Measurements from ENCODE around the gene ADRM1. TPM values are rescaled to one million over a fixed set of nuclear protein-coding genes. Genes with fewer than 3 reads are reported as not detected.

ADRM1 gene
- total RNA-seq, 1 donor from 2014 or later: 97.9 TPM

DNA sequence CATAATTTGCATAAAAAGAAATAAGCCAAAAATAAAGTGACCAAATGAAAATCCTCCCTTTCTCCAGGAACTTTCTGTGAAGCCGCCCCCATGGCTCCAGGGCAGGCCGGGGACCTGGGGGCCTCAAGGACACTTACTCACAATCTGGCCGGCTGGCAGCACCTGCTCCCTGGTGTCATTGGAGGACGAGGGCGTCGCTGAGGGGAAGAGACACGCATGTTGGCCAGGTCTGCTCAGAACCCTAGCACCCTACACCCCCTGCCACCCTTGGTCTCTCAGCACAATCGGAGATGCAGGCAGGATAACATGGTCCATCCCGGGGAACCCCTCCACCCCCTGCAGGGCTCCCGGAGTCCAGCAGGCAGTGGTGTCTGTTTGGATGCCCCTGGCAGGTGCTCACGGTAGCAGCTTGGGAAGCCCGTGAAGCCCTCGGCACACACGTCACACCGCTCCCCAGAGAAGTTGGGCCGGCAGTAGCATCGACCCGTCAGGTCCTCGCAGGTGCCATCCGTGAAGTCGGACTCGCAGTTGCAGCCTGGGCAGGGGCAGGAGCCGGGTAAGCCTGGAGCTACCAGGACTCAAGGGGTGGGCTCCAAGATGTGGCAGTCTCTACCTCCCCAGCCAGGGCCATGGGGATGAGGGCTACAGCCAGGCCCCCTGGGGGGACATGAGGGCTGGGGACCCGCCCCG is 43.0 kb downstream of the ADRM1 start:
- TF ChIP-seq, protein P1, sequence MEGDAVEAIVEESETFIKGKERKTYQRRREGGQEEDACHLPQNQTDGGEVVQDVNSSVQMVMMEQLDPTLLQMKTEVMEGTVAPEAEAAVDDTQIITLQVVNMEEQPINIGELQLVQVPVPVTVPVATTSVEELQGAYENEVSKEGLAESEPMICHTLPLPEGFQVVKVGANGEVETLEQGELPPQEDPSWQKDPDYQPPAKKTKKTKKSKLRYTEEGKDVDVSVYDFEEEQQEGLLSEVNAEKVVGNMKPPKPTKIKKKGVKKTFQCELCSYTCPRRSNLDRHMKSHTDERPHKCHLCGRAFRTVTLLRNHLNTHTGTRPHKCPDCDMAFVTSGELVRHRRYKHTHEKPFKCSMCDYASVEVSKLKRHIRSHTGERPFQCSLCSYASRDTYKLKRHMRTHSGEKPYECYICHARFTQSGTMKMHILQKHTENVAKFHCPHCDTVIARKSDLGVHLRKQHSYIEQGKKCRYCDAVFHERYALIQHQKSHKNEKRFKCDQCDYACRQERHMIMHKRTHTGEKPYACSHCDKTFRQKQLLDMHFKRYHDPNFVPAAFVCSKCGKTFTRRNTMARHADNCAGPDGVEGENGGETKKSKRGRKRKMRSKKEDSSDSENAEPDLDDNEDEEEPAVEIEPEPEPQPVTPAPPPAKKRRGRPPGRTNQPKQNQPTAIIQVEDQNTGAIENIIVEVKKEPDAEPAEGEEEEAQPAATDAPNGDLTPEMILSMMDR (IDR thresholded peaks at IDR 0.05): no peak
- POLR2A ChIA-PET: interaction anchor here (0.7 kb wide), 1 partner anchor 9 kb away, joined by 3 read pairs; no protein-coding TSS in a partner anchor
- Mint-ChIP-seq H3K27me3 (no peaks in the 10 kb centered on the region), H3K4me1 (peaks cover 2% of the 10 kb centered on the region), H3K27ac (no peak overlapping the region), H3K9me3 (peaks cover 5% of the 10 kb centered on the region), H3K36me3 (ENCODE audit: low read depth) (peaks cover 3% of the 10 kb centered on the region), H3K4me3 (no peak overlapping the region)
- DNase-seq (no peak), ATAC-seq (ENCODE audit: low read depth) (no peak)
- CTCF ChIA-PET: no interaction called here
- intact Hi-C loops (cut with micrococcal nuclease): no loop called here

DNA sequence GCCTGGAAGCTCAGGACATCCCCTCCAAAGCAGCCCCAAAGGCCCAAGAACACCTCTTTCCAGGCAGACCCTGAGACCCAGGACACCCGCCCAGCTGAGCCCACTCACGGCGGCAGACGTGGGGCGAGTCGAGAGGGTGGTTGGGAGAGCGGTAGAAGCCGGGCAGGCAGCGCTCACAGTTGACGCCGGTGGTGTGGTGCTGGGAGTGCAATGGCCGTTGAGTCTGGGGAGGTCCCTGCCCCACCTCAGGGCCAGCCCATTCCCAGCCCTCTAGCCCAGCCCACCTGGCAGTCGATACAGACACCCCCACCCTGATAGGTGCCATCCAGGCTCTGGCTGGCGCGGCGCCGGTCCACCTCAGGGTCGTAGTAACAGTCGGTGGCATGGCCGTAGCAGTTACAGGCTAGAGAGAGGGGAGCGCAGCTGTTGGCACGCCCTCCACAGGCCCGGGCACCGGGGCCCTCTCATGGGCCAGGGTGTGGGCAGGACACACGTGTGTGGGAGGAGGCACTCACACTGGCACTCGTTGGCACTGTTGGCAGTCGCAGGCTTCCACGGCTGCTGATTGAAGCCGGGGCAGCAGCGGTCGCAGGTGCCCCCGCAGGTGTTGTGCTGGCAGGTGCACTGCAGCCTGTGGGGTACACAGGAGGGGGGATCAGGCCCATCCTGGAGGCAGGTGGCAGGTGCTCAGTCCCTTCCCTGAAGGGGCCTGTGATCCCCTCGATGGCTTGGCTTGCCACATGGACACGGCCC is 43.8 kb downstream of the ADRM1 start:
- ChIA-PET POLR2A (interaction anchor here (0.7 kb wide), 1 partner anchor 9 kb away, joined by 3 read pairs; no protein-coding TSS in a partner anchor), CTCF (no interaction called here)
- peaks cover 2% of the 10 kb centered on the region for H3K4me1 Mint-ChIP-seq
- TF ChIP-seq, protein P1 (IDR thresholded peaks at IDR 0.05): no peak
- H3K9me3 Mint-ChIP-seq: peaks cover 5% of the 10 kb centered on the region
- H3K36me3 Mint-ChIP-seq (ENCODE audit: low read depth): peaks cover 7% of the 10 kb centered on the region
- no peaks in the 10 kb centered on the region for H3K27me3 Mint-ChIP-seq
- DNase-seq: no peak
- H3K4me3 Mint-ChIP-seq: no peak overlapping the region
- H3K27ac Mint-ChIP-seq: no peak overlapping the region
- ATAC-seq (ENCODE audit: low read depth): no peak
- intact Hi-C loops (cut with micrococcal nuclease): no loop called here

DNA sequence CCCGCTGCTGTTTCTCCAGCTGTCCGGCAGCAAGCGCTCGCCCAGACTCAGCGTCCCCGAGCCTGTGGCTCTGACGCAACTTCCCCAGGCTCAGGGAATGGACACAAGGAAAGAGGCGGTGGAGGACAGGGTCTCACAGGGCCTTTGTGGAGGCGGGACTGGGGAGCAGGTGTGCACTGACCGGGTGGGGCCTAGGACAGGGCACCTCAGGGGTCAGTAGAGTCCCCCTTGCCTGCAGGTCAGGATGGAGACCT is 44.3 kb downstream of the ADRM1 start:
- no peak for DNase-seq
- intact Hi-C loops (cut with micrococcal nuclease): no loop called here
- TF ChIP-seq, protein P1 (IDR thresholded peaks at IDR 0.05): no peak

DNA sequence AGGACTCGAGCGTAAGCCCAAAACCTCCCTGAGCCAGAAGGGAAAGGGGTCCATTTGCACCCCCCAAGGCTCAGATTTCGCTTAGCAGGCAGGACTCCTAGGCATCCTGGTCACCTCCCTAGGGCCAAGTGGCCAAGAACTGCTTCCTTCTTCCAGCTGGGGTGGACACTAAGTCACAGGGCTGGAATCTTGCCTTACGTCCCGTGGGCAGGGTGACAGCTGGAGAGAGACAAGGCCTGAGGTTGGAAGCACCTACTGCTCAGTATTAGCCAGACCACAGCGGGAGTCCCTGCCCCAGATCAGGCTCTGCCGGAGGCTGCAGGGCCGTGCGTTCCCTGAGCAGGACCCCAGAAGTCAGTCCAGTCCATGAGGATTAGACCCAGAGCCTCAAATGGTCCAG is 44.6 kb downstream of the ADRM1 start:
- Mint-ChIP-seq H3K27me3 (no peaks in the 10 kb centered on the region), H3K36me3 (ENCODE audit: low read depth) (peaks cover 11% of the 10 kb centered on the region), H3K4me1 (peaks cover 2% of the 10 kb centered on the region), H3K9me3 (peaks cover 5% of the 10 kb centered on the region), H3K27ac (no peak overlapping the region), H3K4me3 (no peak overlapping the region)
- ATAC-seq (ENCODE audit: low read depth) (no peak), DNase-seq (no peak)
- intact Hi-C loops (cut with micrococcal nuclease): no loop called here
- POLR2A ChIA-PET: no interaction called here
- CTCF ChIA-PET: no interaction called here
- TF ChIP-seq, protein P1 (IDR thresholded peaks at IDR 0.05): no peak

More for the DNA sequence above, 44.3 kb downstream of the ADRM1 start:
- H3K27ac Mint-ChIP-seq: no peak overlapping the region
- H3K9me3 Mint-ChIP-seq: peaks cover 5% of the 10 kb centered on the region
- no peak for ATAC-seq (ENCODE audit: low read depth)
- H3K4me3 Mint-ChIP-seq: no peak overlapping the region
- H3K4me1 Mint-ChIP-seq: peaks cover 2% of the 10 kb centered on the region
- ChIA-PET CTCF (no interaction called here), POLR2A (no interaction called here)
- no peaks in the 10 kb centered on the region for H3K27me3 Mint-ChIP-seq
- peaks cover 8% of the 10 kb centered on the region for H3K36me3 Mint-ChIP-seq (ENCODE audit: low read depth)

DNA sequence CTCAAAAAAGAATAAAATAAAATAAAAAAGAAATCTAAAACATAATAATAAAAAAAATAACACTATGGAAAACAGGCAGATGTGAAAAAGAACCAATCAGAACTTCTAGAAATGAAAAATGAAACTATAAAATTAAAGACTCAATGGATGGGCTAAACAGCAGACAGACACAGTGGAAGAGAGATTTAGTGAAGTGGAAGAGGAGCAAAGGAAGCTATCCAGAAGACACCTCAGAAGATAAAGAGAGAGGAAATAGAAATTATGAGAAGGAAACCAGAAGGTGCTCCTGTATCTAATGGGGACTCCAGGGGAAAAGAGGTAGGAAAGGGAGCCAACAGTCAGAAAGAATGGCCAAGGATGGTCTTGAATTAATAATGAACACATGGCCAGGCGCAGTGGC is 45.8 kb downstream of the ADRM1 start:
- Mint-ChIP-seq H3K27me3 (no peaks in the 10 kb centered on the region), H3K4me3 (no peak overlapping the region), H3K9me3 (peaks cover 5% of the 10 kb centered on the region), H3K27ac (no peak overlapping the region), H3K36me3 (ENCODE audit: low read depth) (peaks cover 13% of the 10 kb centered on the region), H3K4me1 (peaks cover 2% of the 10 kb centered on the region)
- ATAC-seq (ENCODE audit: low read depth) (no peak), DNase-seq (no peak)
- TF ChIP-seq, protein P1 (IDR thresholded peaks at IDR 0.05): no peak
- ChIA-PET POLR2A (no interaction called here), CTCF (no interaction called here)
- intact Hi-C loops (cut with micrococcal nuclease): no loop called here

Measured in activated B cell treated with CpG ODN at 0.5 μM for 24 hours (primary cell).